HG02623 (cell line): ENCODE data around the gene PDE4B.

Experiments used
- ATAC-seq: cut with Tn5 transposase; IDR thresholded peaks from one replicate; pipeline ENCODE4 v1.9.1; 2021; ENCODE audit warnings: moderate library complexity; ENCODE audit not compliant: unreplicated experiment

The PDE4B gene

GRCh38 chr1:66275083-66275482 lies 482.4 kb downstream of the PDE4B start:
- no peak for ATAC-seq

GRCh38 chr1:66275601-66276023 lies 482.9 kb downstream of the PDE4B start:
- ATAC-seq, result no peak

- peak; percentile 81 for ATAC-seq
These were observed 483.5 kb downstream of the PDE4B start for GRCh38 chr1:66276218-66276617.

GRCh38 chr1:66278260-66279021 lies 485.7 kb downstream of the PDE4B start:
- ATAC-seq, result no peak

- no peak for ATAC-seq
These were observed 489.1 kb downstream of the PDE4B start for GRCh38 chr1:66281808-66282207.

- peak; percentile 81 for ATAC-seq
These were observed 489.7 kb downstream of the PDE4B start for GRCh38 chr1:66282343-66282852.

GRCh38 chr1:66282891-66283621 lies 490.4 kb downstream of the PDE4B start:
- no peak for ATAC-seq

GRCh38 chr1:66283622-66284041 lies 490.9 kb downstream of the PDE4B start:
- peak; percentile 49 for ATAC-seq

- no peak for ATAC-seq
These were observed 492.1 kb downstream of the PDE4B start for GRCh38 chr1:66284746-66285145.

GRCh38 chr1:66285618-66286270 lies 493.0 kb downstream of the PDE4B start:
- no peak for ATAC-seq

GRCh38 chr1:66286307-66286706 lies 493.6 kb downstream of the PDE4B start:
- no peak for ATAC-seq

GRCh38 chr1:66288048-66288447 lies 495.4 kb downstream of the PDE4B start:
- ATAC-seq, result no peak

- ATAC-seq, result no peak
These were observed 498.3 kb downstream of the PDE4B start for GRCh38 chr1:66290761-66291530.

GRCh38 chr1:66291531-66291864 lies 498.8 kb downstream of the PDE4B start:
- ATAC-seq, result no peak

GRCh38 chr1:66292305-66292704 lies 499.6 kb downstream of the PDE4B start:
- ATAC-seq, result no peak

- no peak for ATAC-seq
These were observed 500.2 kb downstream of the PDE4B start for GRCh38 chr1:66292944-66293343.

- no peak for ATAC-seq
These were observed 502.1 kb downstream of the PDE4B start for GRCh38 chr1:66294707-66295370.

GRCh38 chr1:66295803-66296202 lies 503.1 kb downstream of the PDE4B start:
- no peak for ATAC-seq

- ATAC-seq, result no peak
These were observed 503.7 kb downstream of the PDE4B start for GRCh38 chr1:66296370-66296769.

- no peak for ATAC-seq
These were observed 504.3 kb downstream of the PDE4B start for GRCh38 chr1:66296951-66297350.
